Spleen (tissue), 7 donors: Measurements from ENCODE around the gene LY6G6F.

Experiments used
- CTCF ChIP-seq, 11 experiments: fragments of 200-600 bp in 7 of 11; fragments of 450-650 bp in 4 of 11; sonication (generic) in 4 of 11; IDR thresholded peaks in 8 of 11; conservative IDR thresholded peaks in 3 of 11; 1 replicate in 7 of 11; 2 replicates in 4 of 11; pipeline versions ENCODE4 v1.4.0 to v1.8.0; 2016 to 2021; ENCODE audit warnings: antibody characterized with exemption in 11 of 11, inconsistent platforms in 4 of 11, mild to moderate bottlenecking in 1 of 11
- POLR2A ChIP-seq, 3 donors: fragments of 450-650 bp; IDR thresholded peaks; one replicate each; pipeline ENCODE4 v1.5.1; 2017; ENCODE audit warnings: antibody characterized with exemption in 3 of 3, mild to moderate bottlenecking in 1 of 3
- donor health status: DM: no; HTN: no; CAD: no; lungs with moderate emphysema.
- donor health status: DM: no; HTN: no; CAD: no.
- donor health status: DM: no; HTN: no; CAD: no.

- TF ChIP-seq CTCF (IDR thresholded peaks at IDR 0.05 in 8 of 11, conservative IDR thresholded peaks at IDR 0.05 in 3 of 11) = no peak
- no peak for TF ChIP-seq POLR2A (IDR thresholded peaks at IDR 0.05)
These were observed 6.8 kb downstream of the LY6G6F start for GRCh38 chr6:31713465-31713864.
